Activated naive CD4-positive, alpha-beta T cell treated with anti-CD3 and anti-CD28 coated beads for 36 hours (primary cell): ENCODE results near the gene NF1. TPM values are rescaled to one million over a fixed set of nuclear protein-coding genes. Genes with fewer than 3 reads are reported as not detected.
A peak's percentile ranks its signal among the peaks of the same experiment; 100 is the strongest.
"Not testable (repeated sequence)": the region's sequence is repeated elsewhere in the genome, so short reads cannot be mapped to it uniquely, and the experiment has no call there.

Experiments
- CTCF ChIA-PET: fragments of 350-600 bp; sonication (Branson Sonifier 250); formaldehyde crosslinking; loops from one replicate; lab custom pipeline; 2021; ENCODE audit warnings: antibody characterized with exemption; lab: Charles Lee
- DNase-seq: peaks from one replicate; pipeline ENCODE4 v3.0.0-alpha.2; 2020
- H3K27ac Mint-ChIP-seq: one replicate; pipeline ENCODE4 v1.8.0; 2021; ENCODE audit warnings: mild to moderate bottlenecking, mixed read lengths
- H3K27me3 Mint-ChIP-seq: one replicate; pipeline ENCODE4 v1.8.0; 2021; ENCODE audit warnings: low read depth, mixed read lengths
- H3K36me3 Mint-ChIP-seq: one replicate; pipeline ENCODE4 v1.8.0; 2021; ENCODE audit warnings: low read depth, mixed read lengths
- H3K4me1 Mint-ChIP-seq: one replicate; pipeline ENCODE4 v1.8.0; 2021; ENCODE audit warnings: low read depth, mixed read lengths
- H3K4me3 Mint-ChIP-seq: one replicate; pipeline ENCODE4 v1.8.0; 2021; ENCODE audit warnings: mild to moderate bottlenecking, moderate library complexity, mixed read lengths
- H3K9me3 Mint-ChIP-seq: one replicate; pipeline ENCODE4 v1.8.0; 2021; ENCODE audit warnings: mixed read lengths
- intact Hi-C: fragments of 100-400 bp; cut with micrococcal nuclease; formaldehyde crosslinking; loops from one replicate; pipeline ENCODE4 v1.15.1; 2023
- total RNA-seq, 2 experiments: library from RNA; stranded (reverse); gene quantifications; one replicate each; pipeline ENCODE4 v1.2.3, GENCODE V29; 2021

Gene NF1
- total RNA-seq, 2 experiments from 2014 or later = 19.5 to 22.8 TPM

DNA sequence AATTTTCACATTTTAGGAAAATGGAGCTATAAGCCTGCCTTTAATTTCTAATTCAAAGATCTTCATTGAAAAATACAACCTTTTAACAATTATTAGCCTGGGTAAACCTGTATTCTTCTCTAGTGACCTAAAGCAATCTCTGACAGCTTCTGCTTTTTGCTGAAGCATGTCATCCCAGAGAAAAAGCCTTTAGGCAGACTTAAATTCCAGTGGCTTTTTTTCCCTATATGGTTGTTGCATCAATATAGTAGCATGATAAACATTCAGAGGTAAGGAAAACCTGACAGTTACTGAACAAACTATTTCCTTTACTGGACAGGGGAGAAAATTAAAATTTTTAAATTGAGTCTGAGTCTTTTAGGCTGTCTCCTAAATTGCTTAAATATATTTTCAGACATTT lies 234.4 kb downstream of the NF1 start:
- H3K4me3 Mint-ChIP-seq = no peak overlapping the region
- no peak for DNase-seq
- peaks cover 17% of the 10 kb centered on the region for H3K36me3 Mint-ChIP-seq
- H3K27me3 Mint-ChIP-seq = no peaks in the 10 kb centered on the region
- intact Hi-C loops = loop anchor here (10.0 kb wide), 1 partner anchor 1214 kb away; the partner anchor contains the start of gene NSRP1
- no peak overlapping the region for H3K27ac Mint-ChIP-seq
- H3K9me3 Mint-ChIP-seq = no peaks in the 10 kb centered on the region
- H3K4me1 Mint-ChIP-seq = peaks cover 27% of the 10 kb centered on the region
- CTCF ChIA-PET = no interaction called here

DNA sequence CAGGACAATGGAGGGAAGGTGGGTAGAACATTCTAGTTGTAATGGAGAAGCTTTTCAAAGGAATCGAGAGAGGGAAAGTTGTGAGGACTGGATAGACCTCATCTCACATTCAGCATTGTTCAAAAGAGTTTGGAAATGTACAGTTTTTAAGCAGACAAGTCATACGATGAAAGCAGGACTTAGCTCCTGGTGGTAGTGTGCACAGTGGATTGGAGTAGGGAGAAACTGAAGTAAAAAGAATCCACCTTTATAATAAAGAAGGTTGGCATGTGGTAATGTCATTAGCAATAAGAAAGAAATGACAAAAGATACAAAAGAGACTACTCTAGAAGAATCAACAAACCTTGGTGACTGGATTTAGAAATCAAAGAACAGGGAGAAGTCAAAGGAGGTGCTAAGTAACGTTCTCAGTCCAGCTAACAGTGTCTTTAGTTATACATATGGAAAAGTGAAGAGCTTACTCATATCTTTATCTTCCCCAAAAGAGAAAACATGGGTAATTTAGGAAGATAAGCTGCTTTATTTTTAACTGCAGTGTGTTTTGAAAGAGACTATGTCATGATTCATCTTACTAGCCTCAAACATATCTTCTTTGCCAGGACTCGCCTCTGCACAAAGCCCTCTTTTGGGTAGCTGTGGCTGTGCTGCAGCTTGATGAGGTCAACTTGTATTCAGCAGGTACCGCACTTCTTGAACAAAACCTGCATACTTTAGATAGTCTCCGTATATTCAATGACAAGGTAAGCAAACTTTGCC lies 245.3 kb downstream of the NF1 start:
- Mint-ChIP-seq H3K9me3 (no peaks in the 10 kb centered on the region), H3K27ac (no peak overlapping the region), H3K4me1 (no peaks in the 10 kb centered on the region), H3K4me3 (no peak overlapping the region), H3K36me3 (peaks cover 6% of the 10 kb centered on the region), H3K27me3 (no peaks in the 10 kb centered on the region)
- intact Hi-C loops = no loop called here
- DNase-seq = no peak
- CTCF ChIA-PET = interaction anchor here (0.7 to 2.1 kb wide), 4 partner anchors 31 to 466 kb away, joined by 3 to 7 read pairs (median 4); no protein-coding TSS in a partner anchor

DNA sequence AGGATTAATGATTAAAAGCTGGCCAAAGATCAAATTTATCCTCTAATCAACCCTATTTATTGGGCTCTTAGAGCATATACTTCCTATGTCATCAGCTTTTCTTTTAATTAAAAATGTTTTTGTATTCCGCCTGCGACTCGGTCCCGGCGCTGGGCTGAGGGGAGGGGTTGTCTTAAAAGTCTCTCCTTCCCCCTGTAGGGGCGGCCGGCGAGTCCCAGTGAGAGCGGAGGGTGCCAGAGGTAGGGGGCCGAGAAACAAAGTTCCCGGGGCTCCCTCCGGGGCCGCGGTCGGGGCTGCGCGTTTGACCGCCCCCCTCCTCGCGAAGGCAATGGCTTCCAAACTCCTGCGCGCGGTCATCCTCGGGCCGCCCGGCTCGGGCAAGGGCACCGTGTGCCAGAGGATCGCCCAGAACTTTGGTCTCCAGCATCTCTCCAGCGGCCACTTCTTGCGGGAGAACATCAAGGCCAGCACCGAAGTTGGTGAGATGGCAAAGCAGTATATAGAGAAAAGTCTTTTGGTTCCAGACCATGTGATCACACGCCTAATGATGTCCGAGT lies 250.5 kb downstream of the NF1 start:
- intact Hi-C loops, H3K4me3 Mint-ChIP-seq, H3K9me3 Mint-ChIP-seq, H3K27ac Mint-ChIP-seq, H3K27me3 Mint-ChIP-seq, H3K36me3 Mint-ChIP-seq, DNase-seq, CTCF ChIA-PET, H3K4me1 Mint-ChIP-seq: not testable (repeated sequence)

DNA sequence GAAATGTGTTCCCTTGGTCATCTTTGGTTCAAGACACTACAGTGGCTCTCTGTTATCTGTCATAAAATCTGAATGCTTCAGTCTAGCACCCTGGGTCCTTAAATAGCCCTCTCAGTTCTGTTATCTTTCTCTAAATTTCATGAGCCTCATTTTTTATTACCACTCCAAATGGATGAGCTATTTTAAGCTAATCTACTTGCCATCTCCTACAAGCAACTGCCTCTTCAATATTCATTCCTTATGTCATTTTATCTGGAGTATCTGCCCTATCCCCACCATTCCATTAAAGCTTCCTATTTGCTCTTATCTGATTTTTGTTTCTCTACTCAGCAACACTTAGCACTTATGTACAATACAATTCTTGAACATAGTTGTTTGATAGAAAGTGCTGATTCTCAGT lies 254.7 kb downstream of the NF1 start:
- no peaks in the 10 kb centered on the region for H3K4me1 Mint-ChIP-seq
- no peaks in the 10 kb centered on the region for H3K27me3 Mint-ChIP-seq
- no peak overlapping the region for H3K4me3 Mint-ChIP-seq
- H3K27ac Mint-ChIP-seq = no peak overlapping the region
- H3K36me3 Mint-ChIP-seq = peaks cover 13% of the 10 kb centered on the region
- intact Hi-C loops = no loop called here
- no peaks in the 10 kb centered on the region for H3K9me3 Mint-ChIP-seq
- CTCF ChIA-PET = no interaction called here
- no peak for DNase-seq

DNA sequence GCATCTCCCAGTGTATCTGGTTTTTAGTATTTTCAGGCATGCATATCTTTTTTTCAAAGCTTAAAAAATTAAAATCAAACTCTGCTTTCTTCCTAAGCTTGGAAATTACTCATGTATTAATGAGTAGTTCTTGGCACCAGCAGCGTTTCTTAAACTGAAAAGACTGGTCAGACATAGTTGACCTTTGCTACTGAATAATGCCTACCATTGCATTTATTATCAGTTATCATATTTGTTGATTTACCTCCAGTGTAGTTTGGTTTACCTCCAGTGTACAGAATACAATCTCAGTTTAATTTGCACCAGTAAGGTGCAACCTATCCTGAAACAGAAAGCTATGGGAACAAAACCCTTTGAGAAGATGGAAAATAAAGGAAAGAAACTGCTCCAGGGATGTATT lies 261.2 kb downstream of the NF1 start:
- H3K36me3 Mint-ChIP-seq = peaks cover 21% of the 10 kb centered on the region
- no peak overlapping the region for H3K4me3 Mint-ChIP-seq
- intact Hi-C loops = no loop called here
- no peaks in the 10 kb centered on the region for H3K4me1 Mint-ChIP-seq
- no peaks in the 10 kb centered on the region for H3K27me3 Mint-ChIP-seq
- H3K9me3 Mint-ChIP-seq = no peaks in the 10 kb centered on the region
- no peak overlapping the region for H3K27ac Mint-ChIP-seq
- DNase-seq = no peak
- CTCF ChIA-PET = interaction anchor here (0.6 kb wide), 2 partner anchors 28 to 1281 kb away, joined by 3 read pairs; no protein-coding TSS in a partner anchor

DNA sequence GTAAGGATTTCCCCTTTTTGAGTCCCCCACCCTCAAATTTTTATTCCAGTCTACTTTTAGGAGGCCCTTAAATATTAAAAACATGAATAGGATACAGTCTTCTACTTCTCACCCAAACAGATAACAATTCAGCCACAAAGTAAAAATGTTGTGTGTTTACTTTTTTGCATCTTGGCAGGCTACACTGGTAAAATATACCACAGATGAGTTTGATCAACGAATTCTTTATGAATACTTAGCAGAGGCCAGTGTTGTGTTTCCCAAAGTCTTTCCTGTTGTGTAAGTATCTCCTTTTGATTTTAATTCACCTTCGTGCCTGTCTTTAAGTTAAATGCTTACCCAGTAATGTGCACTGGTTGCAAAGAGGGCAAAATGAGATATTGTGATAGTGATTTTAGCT lies 262.3 kb downstream of the NF1 start:
- Mint-ChIP-seq H3K4me3 (no peak overlapping the region), H3K27me3 (no peaks in the 10 kb centered on the region), H3K36me3 (peaks cover 24% of the 10 kb centered on the region), H3K9me3 (no peaks in the 10 kb centered on the region), H3K27ac (no peak overlapping the region), H3K4me1 (no peaks in the 10 kb centered on the region)
- no peak for DNase-seq
- CTCF ChIA-PET = no interaction called here
- intact Hi-C loops = no loop called here

DNA sequence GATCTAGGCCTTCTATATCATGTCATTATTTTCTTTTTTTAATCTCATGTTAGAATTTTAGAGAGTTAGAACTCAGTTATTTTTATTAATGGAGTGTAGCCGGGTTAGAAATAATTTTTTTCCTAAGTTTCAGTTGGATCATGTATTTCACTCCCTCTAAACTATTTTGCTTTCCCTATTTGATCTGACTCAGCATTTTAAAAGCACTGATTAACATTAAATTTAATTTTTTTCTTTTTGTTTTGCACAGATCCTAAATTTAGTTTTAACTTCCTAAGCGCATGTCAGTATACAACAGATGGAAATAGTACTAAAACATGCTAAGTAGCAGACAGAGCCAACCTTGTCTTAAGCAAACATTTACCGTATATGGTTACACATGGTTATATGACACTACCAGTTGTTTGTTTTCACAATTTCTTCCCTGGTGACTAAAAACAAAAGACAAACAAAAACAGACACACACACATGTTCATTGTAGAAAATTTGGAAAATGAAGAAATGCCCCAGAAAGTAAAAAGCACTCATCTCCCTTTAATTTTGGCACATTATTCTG lies 263.1 kb downstream of the NF1 start:
- DNase-seq = no peak
- Mint-ChIP-seq H3K36me3 (peaks cover 23% of the 10 kb centered on the region), H3K27me3 (no peaks in the 10 kb centered on the region), H3K27ac (no peak overlapping the region), H3K4me3 (no peak overlapping the region), H3K4me1 (no peaks in the 10 kb centered on the region), H3K9me3 (no peaks in the 10 kb centered on the region)
- CTCF ChIA-PET = no interaction called here
- intact Hi-C loops = no loop called here

DNA sequence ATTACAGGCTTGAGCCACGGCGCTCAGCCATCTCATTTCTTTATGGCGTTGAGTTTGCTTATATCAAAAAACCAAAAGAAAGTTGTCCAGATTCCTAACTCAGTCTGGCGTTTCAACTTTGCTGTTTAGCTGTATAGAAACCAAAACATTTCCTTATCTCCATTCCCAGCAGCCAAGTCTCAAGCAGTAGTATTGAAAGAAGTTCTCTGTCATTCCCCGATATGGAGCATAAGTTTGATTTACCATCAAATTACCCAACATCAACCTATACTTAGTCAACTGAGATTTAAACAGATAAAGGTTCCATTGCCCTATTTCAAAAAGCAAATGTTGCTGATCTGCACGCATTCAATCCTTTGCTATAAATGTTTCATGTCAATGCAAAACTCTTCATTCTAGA lies 269.2 kb downstream of the NF1 start:
- Mint-ChIP-seq H3K27me3 (no peaks in the 10 kb centered on the region), H3K27ac (no peak overlapping the region), H3K4me3 (no peak overlapping the region), H3K9me3 (no peaks in the 10 kb centered on the region), H3K4me1 (no peaks in the 10 kb centered on the region), H3K36me3 (peaks cover 12% of the 10 kb centered on the region)
- no peak for DNase-seq
- intact Hi-C loops = no loop called here
- CTCF ChIA-PET = no interaction called here

DNA sequence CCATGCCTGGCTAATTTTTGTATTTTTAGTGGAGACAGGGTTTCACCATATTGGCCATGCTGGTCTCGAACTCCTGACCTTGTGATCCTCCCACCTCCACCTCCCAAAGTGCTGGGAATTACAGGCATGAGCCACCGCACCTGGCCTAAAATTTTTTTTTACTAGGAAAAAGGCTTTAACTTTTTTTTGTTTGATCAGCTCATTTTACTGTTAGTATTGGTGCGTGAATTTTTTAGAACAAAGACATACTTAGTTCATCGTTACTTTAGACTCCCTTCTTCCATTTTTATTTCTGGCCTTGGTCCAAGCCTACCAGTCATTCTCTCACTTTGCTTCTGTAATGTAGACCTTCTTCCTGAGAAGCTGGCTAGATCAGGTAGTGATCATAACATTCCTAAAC lies 271.3 kb downstream of the NF1 start:
- intact Hi-C loops = no loop called here
- H3K36me3 Mint-ChIP-seq = peaks cover 6% of the 10 kb centered on the region
- no peaks in the 10 kb centered on the region for H3K27me3 Mint-ChIP-seq
- H3K9me3 Mint-ChIP-seq = no peaks in the 10 kb centered on the region
- CTCF ChIA-PET = interaction anchor here (0.6 kb wide), 1 partner anchor 87 kb away, joined by 3 read pairs; no protein-coding TSS in a partner anchor
- no peak for DNase-seq
- peaks cover 7% of the 10 kb centered on the region for H3K4me1 Mint-ChIP-seq
- H3K27ac Mint-ChIP-seq = no peak overlapping the region
- no peak overlapping the region for H3K4me3 Mint-ChIP-seq

DNA sequence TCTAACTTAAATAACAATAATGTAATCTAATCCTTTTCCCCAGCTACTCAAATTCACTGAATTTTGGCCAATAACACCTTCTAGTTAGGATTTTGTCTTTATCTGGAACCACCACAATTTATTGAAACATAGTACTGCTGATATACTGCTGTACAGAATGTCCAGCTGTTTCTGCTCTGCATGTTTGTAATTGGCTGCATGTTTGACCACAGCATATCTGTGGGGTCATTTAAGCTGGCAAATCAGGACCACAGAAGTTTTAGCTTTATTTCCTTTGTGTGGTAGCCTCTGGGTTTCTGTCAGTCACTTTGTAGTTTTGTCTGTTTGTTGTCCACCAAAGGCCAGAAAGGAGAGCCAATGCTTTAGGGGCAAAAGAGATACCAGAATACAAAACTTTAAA lies 274.5 kb downstream of the NF1 start:
- H3K9me3 Mint-ChIP-seq = no peaks in the 10 kb centered on the region
- peaks cover 2% of the 10 kb centered on the region for H3K36me3 Mint-ChIP-seq
- intact Hi-C loops = no loop called here
- no peak for DNase-seq
- no peak overlapping the region for H3K27ac Mint-ChIP-seq
- peaks cover 24% of the 10 kb centered on the region for H3K4me1 Mint-ChIP-seq
- no peak overlapping the region for H3K4me3 Mint-ChIP-seq
- CTCF ChIA-PET = interaction anchor here (1.0 to 1.5 kb wide), 4 partner anchors 14 to 157 kb away, joined by 3 read pairs; no protein-coding TSS in a partner anchor
- H3K27me3 Mint-ChIP-seq = no peaks in the 10 kb centered on the region

DNA sequence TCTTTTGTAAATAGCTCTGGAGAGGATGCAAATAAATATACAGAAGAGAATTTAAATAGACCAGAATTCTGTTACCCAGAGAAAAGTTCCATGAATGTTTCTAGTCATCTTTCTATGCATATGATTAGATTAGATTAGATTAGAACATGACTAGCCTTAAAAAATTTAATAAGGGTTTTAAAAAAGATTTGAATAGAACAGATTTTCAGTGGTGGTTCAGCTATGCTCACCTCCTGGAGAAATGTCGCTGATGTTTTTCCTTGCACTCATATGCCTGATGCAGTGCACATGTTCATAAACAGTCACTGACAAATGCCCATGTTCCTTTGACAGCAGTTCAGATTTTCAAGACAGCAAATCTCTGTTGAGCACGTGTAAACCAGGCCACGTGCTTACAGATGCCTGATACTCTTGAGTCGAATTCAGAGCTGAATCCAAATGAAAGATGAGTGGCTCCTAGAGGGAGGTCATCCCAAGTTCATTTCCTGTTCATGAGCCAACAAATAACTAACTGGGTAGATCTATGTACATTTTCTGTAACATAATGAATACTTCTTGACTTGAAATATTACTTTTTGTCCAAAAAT lies 276.8 kb downstream of the NF1 start:
- no peaks in the 10 kb centered on the region for H3K27me3 Mint-ChIP-seq
- CTCF ChIA-PET = interaction anchor here (0.7 to 3.0 kb wide), 13 partner anchors 11 to 355 kb away, joined by 3 to 19 read pairs (median 4); no protein-coding TSS in a partner anchor
- no peak overlapping the region for H3K4me3 Mint-ChIP-seq
- peaks cover 24% of the 10 kb centered on the region for H3K4me1 Mint-ChIP-seq
- DNase-seq = peak; percentile 45
- intact Hi-C loops = loop anchor here (2.0 to 10.0 kb wide), 4 partner anchors 51 to 467 kb away; partner anchors contain the start of genes EVI2A and TEFM
- no peak overlapping the region for H3K27ac Mint-ChIP-seq
- H3K36me3 Mint-ChIP-seq = peaks cover 2% of the 10 kb centered on the region
- no peaks in the 10 kb centered on the region for H3K9me3 Mint-ChIP-seq
